Measurements from ENCODE around the gene FRMPD2. TPM values are rescaled to one million over a fixed set of nuclear protein-coding genes. Genes with fewer than 3 reads are reported as not detected.

FRMPD2 gene
- total and polyA plus RNA-seq, 2 donors (not counting 3 experiments of a cell fraction or from before 2014, with no cell fraction given), result 0.42 TPM; not detected in 1

DNA sequence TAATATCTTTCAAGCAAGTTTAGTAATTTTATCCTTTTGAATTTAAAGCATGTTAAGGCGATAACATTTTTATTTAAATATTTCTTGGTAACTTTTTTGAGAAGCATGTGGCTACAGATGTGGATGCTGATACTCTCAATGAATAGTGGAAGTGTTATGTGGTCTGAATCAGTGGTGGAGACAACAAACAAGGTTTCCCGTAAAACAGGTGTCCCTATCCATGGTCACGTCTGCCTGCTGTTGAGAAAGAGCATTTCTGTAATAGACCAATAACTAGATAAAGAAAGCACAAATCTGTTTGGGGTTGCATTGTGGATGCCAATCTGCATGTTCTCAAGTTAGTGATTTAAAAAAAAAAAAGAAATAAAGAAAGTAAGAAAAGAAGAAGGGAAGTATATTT is 18.1 kb upstream of the FRMPD2 start:
- no peak for DNase-seq (ENCODE audit: low read depth, low spot score)
- CTCF ChIA-PET, result no interaction called here
- peak; percentile 38 for FAIRE-seq
- Histone ChIP-seq H4K20me1 (replicated peaks; ENCODE audit: control insufficient read depth, extremely low read depth, insufficient read depth, low read length) (no peaks in the 10 kb centered on the region), H3K9me3 (replicated peaks; ENCODE audit: control insufficient read depth, insufficient read depth, low read length) (no peaks in the 10 kb centered on the region), H3K79me2 (ENCODE audit: control insufficient read depth, insufficient read depth, low read length) (no peaks in the 10 kb centered on the region), H3K36me3 (ENCODE audit: control insufficient read depth in 2 of 2, extremely low read depth in 1 of 2, insufficient read depth in 2 of 2, low read length in 2 of 2) (no peaks in the 10 kb centered on the region), H3K4me3 (replicated peaks in 1 of 3; ENCODE audit: insufficient read depth in 1 of 3, low read depth in 1 of 3, low read length in 3 of 3) (no peak overlapping the region), H3K4me1 (ENCODE audit: control insufficient read depth, extremely low read depth, insufficient read depth, low read length) (no peaks in the 10 kb centered on the region), H3K9me1 (replicated peaks; ENCODE audit: control insufficient read depth, extremely low read depth, insufficient read depth, low read length) (no peaks in the 10 kb centered on the region), H3K4me2 (ENCODE audit: insufficient read depth, low read length) (no peak overlapping the region), H2AFZ (ENCODE audit: low read depth, low read length) (no peak overlapping the region), H3K27me3 (ENCODE audit: control insufficient read depth in 2 of 2, insufficient read depth in 2 of 2, low read length in 2 of 2) (no peaks in the 10 kb centered on the region), H3K9ac (replicated peaks; ENCODE audit: extremely low read depth, insufficient read depth, low read length) (no peak overlapping the region), H3K27ac (ENCODE audit: insufficient read depth, low read depth, low read length) (no peak overlapping the region)
- intact Hi-C loops (cut with micrococcal nuclease) (no loop called here), dilution Hi-C loops (cut with MboI; ENCODE audit: extremely low pct_ligation_motif_present, low sequenced_read_pairs) (no loop called here)
- TF ChIP-seq MYC (IDR thresholded peaks at IDR 0.05; ENCODE audit: low read depth, low read length), result no peak
- TF ChIP-seq, protein P1, sequence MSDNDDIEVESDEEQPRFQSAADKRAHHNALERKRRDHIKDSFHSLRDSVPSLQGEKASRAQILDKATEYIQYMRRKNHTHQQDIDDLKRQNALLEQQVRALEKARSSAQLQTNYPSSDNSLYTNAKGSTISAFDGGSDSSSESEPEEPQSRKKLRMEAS (IDR thresholded peaks at IDR 0.05; ENCODE audit: insufficient read depth, insufficient read length), result no peak
- TF ChIP-seq GATA2 (IDR thresholded peaks at IDR 0.05; ENCODE audit: insufficient read depth, insufficient read length, low read depth, low read length), result no peak
- TF ChIP-seq JUN (IDR thresholded peaks at IDR 0.05; ENCODE audit: borderline replicate concordance, insufficient read depth, insufficient read length, low read depth), result no peak
- TF ChIP-seq POLR2A (IDR thresholded peaks at IDR 0.05; ENCODE audit: low read depth, low read length), result no peak
- TF ChIP-seq POLR2AphosphoS5 (IDR thresholded peaks at IDR 0.05; ENCODE audit: insufficient read depth, low read depth, low read length), result no peak
- no peak for TF ChIP-seq EZH2 (IDR thresholded peaks at IDR 0.05; ENCODE audit: borderline replicate concordance, low read depth, low read length, severe bottlenecking)
- TF ChIP-seq, protein P2, sequence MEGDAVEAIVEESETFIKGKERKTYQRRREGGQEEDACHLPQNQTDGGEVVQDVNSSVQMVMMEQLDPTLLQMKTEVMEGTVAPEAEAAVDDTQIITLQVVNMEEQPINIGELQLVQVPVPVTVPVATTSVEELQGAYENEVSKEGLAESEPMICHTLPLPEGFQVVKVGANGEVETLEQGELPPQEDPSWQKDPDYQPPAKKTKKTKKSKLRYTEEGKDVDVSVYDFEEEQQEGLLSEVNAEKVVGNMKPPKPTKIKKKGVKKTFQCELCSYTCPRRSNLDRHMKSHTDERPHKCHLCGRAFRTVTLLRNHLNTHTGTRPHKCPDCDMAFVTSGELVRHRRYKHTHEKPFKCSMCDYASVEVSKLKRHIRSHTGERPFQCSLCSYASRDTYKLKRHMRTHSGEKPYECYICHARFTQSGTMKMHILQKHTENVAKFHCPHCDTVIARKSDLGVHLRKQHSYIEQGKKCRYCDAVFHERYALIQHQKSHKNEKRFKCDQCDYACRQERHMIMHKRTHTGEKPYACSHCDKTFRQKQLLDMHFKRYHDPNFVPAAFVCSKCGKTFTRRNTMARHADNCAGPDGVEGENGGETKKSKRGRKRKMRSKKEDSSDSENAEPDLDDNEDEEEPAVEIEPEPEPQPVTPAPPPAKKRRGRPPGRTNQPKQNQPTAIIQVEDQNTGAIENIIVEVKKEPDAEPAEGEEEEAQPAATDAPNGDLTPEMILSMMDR (IDR thresholded peaks at IDR 0.05; ENCODE audit: extremely low read depth in 1 of 2, insufficient read depth in 1 of 2, low read depth in 1 of 2, low read length in 2 of 2), result no peak
- no peak for TF ChIP-seq FOS (IDR thresholded peaks at IDR 0.05; ENCODE audit: borderline replicate concordance, insufficient read depth, low read length)
- POLR2A ChIA-PET, result no interaction called here
- BruUV-seq (replicated peaks), result no TSS peak

All from endothelial cell of umbilical vein (primary cell).